ENCODE results near the gene TRPM2.
"Not testable (repeated sequence)": the region's sequence is repeated elsewhere in the genome, so short reads cannot be mapped to it uniquely, and the experiment has no call there.

TRPM2 gene

GRCh38 chr21:44354775-44355771, 1.7 kb downstream of the TRPM2 start:
- DNase-seq (ENCODE audit: low read depth in 2 of 2), result no peak

- no peak for DNase-seq (ENCODE audit: low read depth in 2 of 2)
Measured at GRCh38 chr21:44356160-44356559, 2.7 kb downstream of the TRPM2 start.

- DNase-seq (ENCODE audit: low read depth in 2 of 2), result no peak
Measured at GRCh38 chr21:44356636-44357035, 3.2 kb downstream of the TRPM2 start.

GRCh38 chr21:44357064-44357837, 3.8 kb downstream of the TRPM2 start:
- no peak for DNase-seq (ENCODE audit: low read depth in 2 of 2)

GRCh38 chr21:44359396-44359795, 6.0 kb downstream of the TRPM2 start:
- DNase-seq (ENCODE audit: low read depth in 2 of 2), result no peak

GRCh38 chr21:44360159-44360558, 6.7 kb downstream of the TRPM2 start:
- DNase-seq (ENCODE audit: low read depth in 2 of 2), result no peak

GRCh38 chr21:44361903-44362302, 8.5 kb downstream of the TRPM2 start:
- DNase-seq (ENCODE audit: low read depth in 2 of 2), result not testable (repeated sequence)

- DNase-seq (ENCODE audit: low read depth in 2 of 2), result no peak
Measured at GRCh38 chr21:44363278-44363677, 9.9 kb downstream of the TRPM2 start.

- DNase-seq (ENCODE audit: low read depth in 2 of 2), result no peak
Measured at GRCh38 chr21:44364151-44365053, 11.0 kb downstream of the TRPM2 start.

- DNase-seq (ENCODE audit: low read depth in 2 of 2), result no peak
Measured at GRCh38 chr21:44365251-44365966, 12.0 kb downstream of the TRPM2 start.

GRCh38 chr21:44365967-44366585, 12.7 kb downstream of the TRPM2 start:
- no peak for DNase-seq (ENCODE audit: low read depth in 2 of 2)

- no peak for DNase-seq (ENCODE audit: low read depth in 2 of 2)
Measured at GRCh38 chr21:44366586-44367211, 13.3 kb downstream of the TRPM2 start.

GRCh38 chr21:44368711-44369446, 15.5 kb downstream of the TRPM2 start:
- no peak for DNase-seq (ENCODE audit: low read depth in 2 of 2)

GRCh38 chr21:44370027-44370735, 16.8 kb downstream of the TRPM2 start:
- DNase-seq (ENCODE audit: low read depth in 2 of 2), result no peak

- DNase-seq (ENCODE audit: low read depth in 2 of 2), result no peak
Measured at GRCh38 chr21:44370786-44371410, 17.5 kb downstream of the TRPM2 start.

- DNase-seq (ENCODE audit: low read depth in 2 of 2), result no peak
Measured at GRCh38 chr21:44371596-44371995, 18.2 kb downstream of the TRPM2 start.

GRCh38 chr21:44372616-44373015, 19.2 kb downstream of the TRPM2 start:
- DNase-seq (ENCODE audit: low read depth in 2 of 2), result no peak

GRCh38 chr21:44374601-44375280, 21.3 kb downstream of the TRPM2 start:
- DNase-seq (ENCODE audit: low read depth in 2 of 2), result no peak

Data from stimulated activated CD8-positive, alpha-beta memory T cell treated with anti-CD3 and anti-CD28 coated beads, Interleukin-7, amount 100 ng/mL, for 1 hour (primary cell).